HG03280 (cell line): ENCODE data around the gene SLA2.
"Not testable (repeated sequence)": the region's sequence is repeated elsewhere in the genome, so short reads cannot be mapped to it uniquely, and the experiment has no call there.

Experiments used
- ATAC-seq: cut with Tn5 transposase; IDR thresholded peaks from one replicate; pipeline ENCODE4 v1.9.1; 2021; ENCODE audit warnings: mild to moderate bottlenecking, moderate library complexity; ENCODE audit not compliant: unreplicated experiment

The SLA2 gene

DNA sequence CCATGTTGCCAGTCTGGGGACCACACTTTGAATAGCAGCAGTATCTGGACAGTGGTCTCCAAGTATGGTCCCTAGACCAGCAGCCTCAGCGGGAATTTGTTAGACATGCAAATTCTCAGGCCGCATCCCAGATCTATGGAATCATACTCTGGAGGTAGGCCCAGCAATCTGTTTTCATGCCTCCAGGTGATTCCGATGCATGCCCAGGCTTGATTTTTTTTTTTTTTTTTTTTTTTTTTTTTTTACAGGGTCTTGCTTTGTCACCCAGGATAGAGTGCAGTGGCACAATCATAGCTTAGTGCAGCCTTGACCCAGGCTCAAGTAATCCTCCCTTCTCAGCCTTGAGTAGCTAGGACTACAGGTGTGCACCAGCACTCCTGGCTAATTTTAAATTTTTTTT, 682 bp upstream of the SLA2 start:
- no peak for ATAC-seq

- no peak for ATAC-seq
Measured at GRCh38 chr20:36645353-36645752, 643 bp downstream of the SLA2 start.

DNA sequence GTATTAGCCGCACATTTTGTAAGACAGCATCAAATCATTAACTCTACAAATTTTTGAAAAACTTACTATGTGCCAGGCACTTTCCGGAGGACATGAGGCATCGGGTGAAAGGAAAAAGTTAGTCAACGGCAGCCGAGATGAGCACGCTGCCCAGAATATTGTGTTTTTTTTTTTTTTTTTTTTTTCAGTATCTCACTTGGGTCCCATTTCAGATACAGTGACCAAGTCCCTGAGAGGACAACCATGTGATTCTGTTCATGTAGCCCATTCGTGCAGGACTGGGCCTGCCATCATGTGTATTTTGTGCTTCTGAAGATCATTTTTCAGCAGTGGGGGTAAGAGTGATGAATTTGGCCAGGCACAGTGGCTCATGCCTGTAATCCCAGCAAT, 1.3 kb downstream of the SLA2 start:
- no peak for ATAC-seq

DNA sequence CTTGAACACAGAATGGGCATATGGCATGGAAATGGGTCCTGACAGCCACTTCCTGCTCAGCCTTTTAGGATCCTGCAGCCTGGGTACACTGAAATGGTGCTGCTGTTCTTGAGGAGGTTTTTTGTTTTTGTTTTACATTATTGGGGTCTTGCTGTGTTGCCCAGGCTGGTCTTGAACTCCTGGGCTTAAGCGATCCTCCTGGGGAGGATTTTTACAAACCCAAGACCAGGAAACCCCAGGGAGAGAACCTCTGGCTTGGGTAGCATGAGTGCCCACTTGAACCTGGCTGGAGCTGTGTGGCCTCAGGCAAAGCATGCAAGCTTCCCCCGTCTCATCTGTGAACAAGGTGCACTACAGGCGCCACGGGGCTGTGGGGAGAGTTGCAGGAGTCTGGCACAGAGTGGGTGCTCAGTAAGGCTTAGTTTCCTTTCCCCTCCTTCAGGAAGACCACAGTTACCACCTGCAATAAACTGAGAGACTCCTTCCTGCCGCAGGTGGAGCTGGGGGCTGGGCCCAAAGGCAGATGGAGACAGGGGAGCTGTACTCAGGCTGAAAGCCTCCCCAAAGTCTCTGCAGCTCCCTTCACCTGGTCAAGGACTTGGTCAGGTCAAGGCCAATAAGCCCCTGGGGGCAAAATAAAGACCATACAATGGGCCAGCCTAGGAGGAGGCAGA, 1.8 kb downstream of the SLA2 start:
- ATAC-seq, result no peak

DNA sequence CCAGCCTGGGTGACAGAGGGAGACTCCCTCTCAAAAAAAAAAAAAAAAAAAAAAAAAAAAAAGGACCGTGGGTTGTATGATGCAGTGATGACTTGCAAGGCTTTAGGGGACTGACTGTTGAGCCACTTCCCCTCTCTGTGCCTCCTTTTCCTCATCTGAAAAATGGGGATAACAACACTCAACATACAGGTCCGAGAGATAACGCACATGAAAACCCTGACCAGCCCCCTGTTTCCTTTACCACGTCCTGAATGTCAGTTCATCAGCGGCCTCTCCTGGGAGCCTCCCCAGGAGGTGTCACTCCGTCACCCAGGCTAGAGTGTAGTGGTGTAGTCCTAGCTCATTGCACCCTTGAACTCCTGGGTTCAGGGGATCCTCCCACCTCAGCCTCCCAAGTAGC, 3.9 kb downstream of the SLA2 start:
- no peak for ATAC-seq

- ATAC-seq, result no peak
Measured at GRCh38 chr20:36641506-36641843, 4.5 kb downstream of the SLA2 start.

- ATAC-seq, result not testable (repeated sequence)
Measured at GRCh38 chr20:36638876-36639400, 7.1 kb downstream of the SLA2 start.

DNA sequence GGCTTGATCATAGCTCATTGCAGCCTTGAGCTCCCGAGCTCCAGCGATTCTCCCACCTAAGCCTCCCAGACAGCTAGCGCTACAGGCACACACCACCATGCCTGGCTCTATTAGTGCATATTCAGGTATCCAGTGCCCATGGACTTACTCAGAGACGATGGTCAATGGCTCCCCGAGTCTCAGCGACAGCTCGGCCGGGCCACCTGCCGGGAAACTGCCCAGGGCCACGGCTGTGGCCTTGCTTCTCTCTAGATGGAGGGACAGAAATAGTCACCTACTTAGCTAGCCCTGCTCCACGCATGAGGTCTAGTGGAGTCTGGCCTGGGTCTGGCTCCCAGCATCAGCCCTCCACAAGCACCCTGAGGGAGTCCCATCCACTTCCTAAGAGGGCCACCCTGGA, 11.7 kb downstream of the SLA2 start:
- ATAC-seq, result no peak

- no peak for ATAC-seq
Measured at GRCh38 chr20:36633285-36633772, 12.7 kb downstream of the SLA2 start.

GRCh38 chr20:36632487-36633284, 13.3 kb downstream of the SLA2 start:
- no peak for ATAC-seq

DNA sequence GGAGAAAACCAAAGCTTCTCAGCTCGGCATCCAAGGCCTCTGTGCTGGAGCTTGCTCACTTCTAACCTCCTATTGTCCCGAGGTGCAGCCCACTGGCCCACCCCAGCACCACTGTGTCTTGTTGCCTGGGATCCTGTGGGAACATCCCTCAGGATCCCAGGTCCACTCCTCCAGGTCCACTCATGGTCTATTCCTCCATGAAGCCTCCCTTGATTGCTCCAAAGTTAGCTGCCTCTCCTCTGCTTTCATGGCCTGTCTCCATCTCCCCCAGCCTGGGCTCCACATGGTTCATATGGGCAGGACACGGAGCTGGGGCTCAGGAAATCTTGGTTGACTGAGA, 13.9 kb downstream of the SLA2 start:
- no peak for ATAC-seq

- ATAC-seq, result no peak
Measured at GRCh38 chr20:36631646-36632045, 14.3 kb downstream of the SLA2 start.

GRCh38 chr20:36629719-36630681, 16.0 kb downstream of the SLA2 start:
- ATAC-seq, result no peak

DNA sequence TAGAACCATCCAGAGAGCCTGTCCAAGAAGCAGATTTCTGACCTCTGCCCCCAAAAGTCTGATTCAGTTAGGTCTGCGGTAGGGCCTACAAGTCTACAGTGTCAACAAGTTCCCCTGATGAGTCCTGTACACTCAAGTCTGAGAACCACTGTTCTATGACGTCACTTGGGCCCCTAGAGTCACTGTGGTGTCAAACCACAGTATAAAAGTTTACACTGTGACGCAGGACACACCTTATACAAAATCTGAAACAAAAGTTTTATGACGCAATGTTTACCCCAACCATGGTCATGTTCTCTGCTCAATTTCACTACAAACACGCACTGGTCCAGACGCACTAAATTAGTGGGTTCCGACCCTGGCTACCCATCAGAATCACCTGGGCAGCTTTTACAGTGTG, 17.9 kb downstream of the SLA2 start:
- ATAC-seq, result no peak

GRCh38 chr20:36624944-36625324, 21.1 kb downstream of the SLA2 start:
- ATAC-seq, result no peak

- no peak for ATAC-seq
Measured at GRCh38 chr20:36624068-36624943, 21.7 kb downstream of the SLA2 start.

DNA sequence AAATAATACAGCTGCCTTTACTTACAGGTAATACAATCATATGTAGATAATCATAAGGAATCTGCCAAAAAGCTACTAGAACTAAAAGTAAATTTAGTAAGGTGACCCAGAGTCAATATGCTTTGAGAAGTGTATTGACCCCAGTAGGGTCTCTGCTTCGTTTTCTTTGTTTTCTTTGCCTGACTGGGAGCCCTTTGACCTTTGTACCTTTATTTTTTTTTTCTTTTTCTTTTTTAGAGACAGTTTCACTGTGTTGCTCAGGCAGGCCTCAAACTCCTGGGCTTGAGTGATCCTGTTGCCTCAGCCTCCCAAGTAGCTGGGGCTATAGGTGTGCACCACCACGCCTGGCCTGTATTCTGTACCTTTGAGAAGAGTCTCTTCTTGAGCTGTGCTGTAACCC, 22.6 kb downstream of the SLA2 start:
- no peak for ATAC-seq

- ATAC-seq, result no peak
Measured at GRCh38 chr20:36620917-36621316, 25.1 kb downstream of the SLA2 start.

DNA sequence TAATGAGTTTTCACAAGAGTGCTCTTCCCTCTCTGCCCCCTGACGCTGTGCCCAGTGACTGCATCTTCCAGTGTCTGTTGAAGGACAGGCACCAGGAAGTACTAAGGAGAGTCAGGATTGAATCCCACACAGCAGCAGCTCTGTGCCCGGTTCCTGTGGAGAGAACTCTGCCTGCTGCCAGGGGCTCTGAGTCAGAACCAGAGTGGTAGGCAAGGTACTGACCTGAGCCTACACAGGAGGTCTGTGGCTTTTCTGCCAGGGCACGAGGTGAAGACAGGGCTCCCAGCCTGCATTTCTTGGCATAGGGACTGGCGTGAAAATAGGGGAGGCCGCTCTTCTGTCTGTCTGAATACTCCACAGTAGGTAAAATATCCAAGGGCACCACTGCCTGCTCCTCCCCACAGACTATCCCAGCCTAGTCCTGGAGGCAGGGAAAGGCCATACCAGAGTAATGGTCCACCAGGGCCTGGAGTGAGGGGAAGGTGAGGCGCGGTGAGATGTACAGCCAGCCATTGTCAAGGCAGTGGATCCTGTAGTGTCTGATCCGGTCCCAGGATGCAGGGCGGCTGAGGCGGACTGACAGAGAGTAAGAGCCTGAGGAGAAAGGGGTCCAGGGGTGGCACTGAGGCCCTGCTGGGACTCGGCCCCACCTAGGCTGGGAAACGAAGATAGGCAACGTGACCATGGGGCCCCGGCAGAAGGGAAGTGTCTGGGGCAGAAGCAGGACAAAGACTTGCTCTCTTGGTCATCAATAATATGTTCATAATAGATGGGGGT, 31.0 kb downstream of the SLA2 start:
- no peak for ATAC-seq

DNA sequence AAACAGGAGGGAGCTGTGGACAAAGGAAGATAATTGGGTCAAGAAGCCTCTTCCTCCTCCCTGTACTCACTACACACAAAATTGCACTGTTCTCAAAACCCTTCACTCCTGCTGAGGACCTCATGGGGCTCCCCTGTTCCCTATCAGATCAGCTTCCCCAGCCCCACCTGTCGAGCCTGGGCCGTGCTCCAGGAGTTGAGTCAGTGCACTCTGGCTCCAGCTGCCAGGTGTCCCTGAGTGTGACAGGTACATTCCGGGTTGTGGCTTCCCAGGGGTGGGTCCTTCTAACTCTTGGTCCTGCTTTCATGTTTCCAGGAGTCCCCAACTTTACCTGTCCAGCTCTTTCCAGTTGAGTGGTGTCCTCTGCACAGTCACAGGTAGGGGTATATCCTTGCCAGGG, 32.0 kb downstream of the SLA2 start:
- no peak for ATAC-seq
